Activated CD8-positive, alpha-beta memory T cell treated with anti-CD3 and anti-CD28 coated beads, Interleukin-2, amount 10 ng/mL, durations not matched to agents 7 days and 5 days (primary cell): ENCODE data around the gene ACSF3. TPM values are rescaled to one million over a fixed set of nuclear protein-coding genes. Genes with fewer than 3 reads are reported as not detected.

Experiments used
- ATAC-seq: fragments of 150-1000 bp; cut with Tn5 transposase; one replicate; pipeline ENCODE4 v1.10.0; 2021; ENCODE audit warnings: moderate library complexity
- CTCF ChIA-PET: fragments of 350-600 bp; sonication (Branson Sonifier 250); formaldehyde crosslinking; loops from one replicate; lab custom pipeline; 2021; ENCODE audit warnings: antibody characterized with exemption; lab: Charles Lee
- DNase-seq: peaks from one replicate; pipeline ENCODE4 v3.0.0-alpha.2; 2020
- H3K27ac Mint-ChIP-seq: one replicate; pipeline ENCODE4 v1.8.0; 2021; ENCODE audit warnings: mild to moderate bottlenecking, mixed read lengths
- H3K27me3 Mint-ChIP-seq: one replicate; pipeline ENCODE4 v1.8.0; 2021; ENCODE audit warnings: mixed read lengths
- H3K36me3 Mint-ChIP-seq: one replicate; pipeline ENCODE4 v1.8.0; 2021; ENCODE audit warnings: mild to moderate bottlenecking, mixed read lengths
- H3K4me1 Mint-ChIP-seq: one replicate; pipeline ENCODE4 v1.8.0; 2021; ENCODE audit warnings: mixed read lengths
- H3K4me3 Mint-ChIP-seq: one replicate; pipeline ENCODE4 v1.8.0; 2021; ENCODE audit warnings: mild to moderate bottlenecking, moderate library complexity, mixed read lengths
- H3K9me3 Mint-ChIP-seq: one replicate; pipeline ENCODE4 v1.8.0; 2022; ENCODE audit warnings: low read depth, mixed read lengths
- total RNA-seq, 2 experiments: library from RNA; stranded (reverse); gene quantifications; one replicate each; pipeline ENCODE4 v1.2.3, GENCODE V29; 2021

Gene ACSF3
- total RNA-seq: 10 to 100 TPM; 43.6 to 56.7 TPM

GRCh38 chr16:89093602-89094251, at the start of gene ACSF3:
ACSF3 (plus strand) TSS chr16:89093852; CDS start chr16:89100682, 6,830 bp downstream.
- Mint-ChIP-seq H3K36me3 (peaks cover 8% of the 10 kb centered on the region), H3K27ac (peak within 1 kb of the TSS; percentile 99), H3K4me3 (peak within 1 kb of the TSS; percentile 93), H3K4me1 (peaks cover 49% of the 10 kb centered on the region), H3K9me3 (no peaks in the 10 kb centered on the region), H3K27me3 (peaks cover 15% of the 10 kb centered on the region)
- CTCF ChIA-PET: interaction anchor here (0.6 to 1.7 kb wide), 4 partner anchors 9 to 352 kb away, joined by 3 to 4 read pairs (median 4); no protein-coding TSS in a partner anchor
- ATAC-seq (peak; percentile 51), DNase-seq (peak; percentile 73)

- H3K27me3 Mint-ChIP-seq: no peaks in the 10 kb centered on the region
- H3K36me3 Mint-ChIP-seq: no peaks in the 10 kb centered on the region
- H3K4me1 Mint-ChIP-seq: peaks cover 10% of the 10 kb centered on the region
- H3K4me3 Mint-ChIP-seq: no peak overlapping the region
- H3K9me3 Mint-ChIP-seq: peaks cover 3% of the 10 kb centered on the region
- no peak for ATAC-seq
- no peak for DNase-seq
- H3K27ac Mint-ChIP-seq: no peak overlapping the region
- CTCF ChIA-PET: no interaction called here
Measured at GRCh38 chr16:89044418-89045180, 49.1 kb upstream of the ACSF3 start.

- H3K27me3 Mint-ChIP-seq: no peaks in the 10 kb centered on the region
- H3K4me3 Mint-ChIP-seq: no peak overlapping the region
- peaks cover 3% of the 10 kb centered on the region for H3K9me3 Mint-ChIP-seq
- H3K27ac Mint-ChIP-seq: no peak overlapping the region
- H3K4me1 Mint-ChIP-seq: peaks cover 10% of the 10 kb centered on the region
- ATAC-seq: no peak
- CTCF ChIA-PET: no interaction called here
- no peaks in the 10 kb centered on the region for H3K36me3 Mint-ChIP-seq
- DNase-seq: no peak
Measured at GRCh38 chr16:89045181-89045815, 48.4 kb upstream of the ACSF3 start.

GRCh38 chr16:89045881-89046280, 47.8 kb upstream of the ACSF3 start:
- H3K9me3 Mint-ChIP-seq: peaks cover 3% of the 10 kb centered on the region
- H3K4me3 Mint-ChIP-seq: no peak overlapping the region
- no peaks in the 10 kb centered on the region for H3K27me3 Mint-ChIP-seq
- peaks cover 10% of the 10 kb centered on the region for H3K4me1 Mint-ChIP-seq
- no peak overlapping the region for H3K27ac Mint-ChIP-seq
- ATAC-seq: no peak
- DNase-seq: no peak
- no peaks in the 10 kb centered on the region for H3K36me3 Mint-ChIP-seq
- CTCF ChIA-PET: no interaction called here

- peak; percentile 25 for ATAC-seq
- Mint-ChIP-seq H3K36me3 (no peaks in the 10 kb centered on the region), H3K4me1 (peaks cover 10% of the 10 kb centered on the region), H3K9me3 (peaks cover 3% of the 10 kb centered on the region), H3K4me3 (no peak overlapping the region), H3K27ac (no peak overlapping the region), H3K27me3 (no peaks in the 10 kb centered on the region)
- CTCF ChIA-PET: no interaction called here
- DNase-seq: no peak
Measured at GRCh38 chr16:89046491-89046890, 47.2 kb upstream of the ACSF3 start.

GRCh38 chr16:89047331-89048089, 46.1 kb upstream of the ACSF3 start:
- Mint-ChIP-seq H3K4me3 (no peak overlapping the region), H3K9me3 (peaks cover 3% of the 10 kb centered on the region), H3K27me3 (no peaks in the 10 kb centered on the region), H3K4me1 (peaks cover 10% of the 10 kb centered on the region), H3K27ac (no peak overlapping the region), H3K36me3 (no peaks in the 10 kb centered on the region)
- DNase-seq: no peak
- CTCF ChIA-PET: no interaction called here
- no peak for ATAC-seq

GRCh38 chr16:89048090-89048725, 45.4 kb upstream of the ACSF3 start:
- Mint-ChIP-seq H3K27me3 (no peaks in the 10 kb centered on the region), H3K4me1 (peaks cover 10% of the 10 kb centered on the region), H3K4me3 (no peak overlapping the region), H3K27ac (no peak overlapping the region), H3K9me3 (peaks cover 3% of the 10 kb centered on the region), H3K36me3 (no peaks in the 10 kb centered on the region)
- CTCF ChIA-PET: no interaction called here
- DNase-seq (no peak), ATAC-seq (no peak)

- Mint-ChIP-seq H3K4me1 (peaks cover 10% of the 10 kb centered on the region), H3K4me3 (no peak overlapping the region), H3K36me3 (no peaks in the 10 kb centered on the region), H3K9me3 (peaks cover 3% of the 10 kb centered on the region), H3K27me3 (no peaks in the 10 kb centered on the region), H3K27ac (no peak overlapping the region)
- no peak for ATAC-seq
- CTCF ChIA-PET: no interaction called here
- no peak for DNase-seq
Measured at GRCh38 chr16:89048871-89049422, 44.7 kb upstream of the ACSF3 start.

GRCh38 chr16:89049484-89050118, 44.1 kb upstream of the ACSF3 start:
- CTCF ChIA-PET: no interaction called here
- H3K27ac Mint-ChIP-seq: no peak overlapping the region
- no peak for DNase-seq

GRCh38 chr16:89050119-89050867, 43.4 kb upstream of the ACSF3 start:
- peaks cover 3% of the 10 kb centered on the region for H3K9me3 Mint-ChIP-seq
- no peak for DNase-seq
- CTCF ChIA-PET: no interaction called here
- H3K27me3 Mint-ChIP-seq: no peaks in the 10 kb centered on the region
- no peak overlapping the region for H3K27ac Mint-ChIP-seq
- peaks cover 10% of the 10 kb centered on the region for H3K4me1 Mint-ChIP-seq
- no peaks in the 10 kb centered on the region for H3K36me3 Mint-ChIP-seq
- ATAC-seq: no peak
- H3K4me3 Mint-ChIP-seq: no peak overlapping the region

More at GRCh38 chr16:89049484-89050118, 44.1 kb upstream of the ACSF3 start:
- H3K9me3 Mint-ChIP-seq: peaks cover 3% of the 10 kb centered on the region
- H3K36me3 Mint-ChIP-seq: no peaks in the 10 kb centered on the region
- peaks cover 10% of the 10 kb centered on the region for H3K4me1 Mint-ChIP-seq
- no peak for ATAC-seq
- no peak overlapping the region for H3K4me3 Mint-ChIP-seq
- no peaks in the 10 kb centered on the region for H3K27me3 Mint-ChIP-seq

GRCh38 chr16:89050868-89051311, 42.8 kb upstream of the ACSF3 start:
- ATAC-seq: no peak
- CTCF ChIA-PET: no interaction called here
- Mint-ChIP-seq H3K4me1 (peaks cover 9% of the 10 kb centered on the region), H3K9me3 (peaks cover 1% of the 10 kb centered on the region), H3K4me3 (no peak overlapping the region), H3K27ac (no peak overlapping the region), H3K27me3 (no peaks in the 10 kb centered on the region), H3K36me3 (no peaks in the 10 kb centered on the region)
- no peak for DNase-seq
